Breast epithelium (tissue), 4 donors: ENCODE results near the gene TDRD10. TPM values are rescaled to one million over a fixed set of nuclear protein-coding genes. Genes with fewer than 3 reads are reported as not detected.

Experiments
- DNase-seq, 2 donors: peaks; one replicate each; pipeline ENCODE4 v3.0.0-alpha.2; 2019; ENCODE audit warnings: low spot score in 2 of 2
- H3K27ac ChIP-seq, 2 donors: fragments of 200-600 bp; sonication (generic) in 1 of 2; one replicate each; pipeline ENCODE4 v1.5.1; 2016 to 2019; ENCODE audit warnings: mild to moderate bottlenecking in 1 of 2
- H3K27me3 ChIP-seq, 2 donors: fragments of 200-600 bp; sonication (generic) in 1 of 2; one replicate each; pipeline versions ENCODE4 v1.5.1 to v1.6.0; 2017 to 2019; ENCODE audit warnings: control low read depth in 1 of 2, mild to moderate bottlenecking in 1 of 2
- H3K36me3 ChIP-seq: fragments of 200-600 bp; one replicate; pipeline ENCODE4 v1.5.1; 2019
- H3K4me1 ChIP-seq, 2 donors: fragments of 200-600 bp; sonication (generic); one replicate each; pipeline ENCODE4 v1.5.1; 2016 to 2019; ENCODE audit warnings: control low read depth in 1 of 2
- H3K4me3 ChIP-seq, 3 donors: fragments of 200-600 bp; sonication (generic); 1 replicate in 2 of 3; 2 replicates in 1 of 3; pipeline ENCODE4 v1.5.1; 2016 to 2019; ENCODE audit warnings: mild to moderate bottlenecking in 3 of 3, moderate library complexity in 2 of 3
- H3K9me3 ChIP-seq, 2 donors: fragments of 200-600 bp; sonication (generic) in 1 of 2; one replicate each; pipeline ENCODE4 v1.5.1; 2016 to 2019; ENCODE audit warnings: control low read depth in 1 of 2
- POLR2A ChIP-seq: fragments of 450-650 bp; IDR thresholded peaks from one replicate; pipeline ENCODE4 v1.6.1; 2016; ENCODE audit warnings: antibody characterized with exemption, mild to moderate bottlenecking, moderate library complexity
- POLR2AphosphoS5 ChIP-seq, 3 donors: sonication (generic); formaldehyde crosslinking; IDR thresholded peaks; one replicate each; pipeline ENCODE4 v1.6.1; 2017; ENCODE audit warnings: antibody characterized with exemption in 3 of 3
- intact Hi-C: fragments of 100-400 bp; cut with DNase I; formaldehyde crosslinking; loops from one replicate; pipeline ENCODE4 v1.15.1; 2023; ENCODE audit warnings: low total_unique reads
- total RNA-seq, 3 donors: library from RNA; depleted of rRNA; stranded (reverse); fragments of >200 nt; gene quantifications; one replicate each; pipeline ENCODE4 v1.1.0, GENCODE V29; 2016
- TF ChIP-seq, protein P1 (sequence below), 3 donors: fragments of 450-650 bp; IDR thresholded peaks; one replicate each; pipeline ENCODE4 v1.5.1; 2016 to 2017; ENCODE audit warnings: antibody characterized with exemption in 3 of 3, mild to moderate bottlenecking in 3 of 3, moderate library complexity in 3 of 3

TDRD10 gene
- total RNA-seq, 3 donors from 2014 or later = 2.9 to 5.6 (median 5.6) TPM

DNA sequence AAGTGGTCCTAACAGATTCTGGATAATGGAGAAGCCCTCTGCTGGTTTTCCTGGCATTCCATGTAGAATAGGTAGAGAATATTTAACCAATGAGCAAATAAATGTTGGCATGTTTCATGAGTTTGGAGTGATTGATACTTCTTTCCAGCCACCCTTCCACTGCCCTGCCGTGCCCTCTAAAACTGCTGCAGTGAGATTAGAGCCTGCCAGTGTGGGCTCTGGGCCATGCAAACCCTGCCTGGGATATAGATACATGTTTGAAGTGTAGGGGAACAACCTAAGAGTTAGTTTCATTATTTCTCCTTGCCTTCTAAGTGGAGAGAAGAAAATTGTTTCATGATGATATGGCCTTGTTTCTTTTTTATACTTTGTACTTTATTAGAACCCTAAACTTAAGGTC, 46.0 kb downstream of the TDRD10 start:
- peaks cover 24% of the 10 kb centered on the region for H3K36me3 ChIP-seq
- no peak for DNase-seq
- no peaks in the 10 kb centered on the region for H3K9me3 ChIP-seq
- TF ChIP-seq, protein P1, sequence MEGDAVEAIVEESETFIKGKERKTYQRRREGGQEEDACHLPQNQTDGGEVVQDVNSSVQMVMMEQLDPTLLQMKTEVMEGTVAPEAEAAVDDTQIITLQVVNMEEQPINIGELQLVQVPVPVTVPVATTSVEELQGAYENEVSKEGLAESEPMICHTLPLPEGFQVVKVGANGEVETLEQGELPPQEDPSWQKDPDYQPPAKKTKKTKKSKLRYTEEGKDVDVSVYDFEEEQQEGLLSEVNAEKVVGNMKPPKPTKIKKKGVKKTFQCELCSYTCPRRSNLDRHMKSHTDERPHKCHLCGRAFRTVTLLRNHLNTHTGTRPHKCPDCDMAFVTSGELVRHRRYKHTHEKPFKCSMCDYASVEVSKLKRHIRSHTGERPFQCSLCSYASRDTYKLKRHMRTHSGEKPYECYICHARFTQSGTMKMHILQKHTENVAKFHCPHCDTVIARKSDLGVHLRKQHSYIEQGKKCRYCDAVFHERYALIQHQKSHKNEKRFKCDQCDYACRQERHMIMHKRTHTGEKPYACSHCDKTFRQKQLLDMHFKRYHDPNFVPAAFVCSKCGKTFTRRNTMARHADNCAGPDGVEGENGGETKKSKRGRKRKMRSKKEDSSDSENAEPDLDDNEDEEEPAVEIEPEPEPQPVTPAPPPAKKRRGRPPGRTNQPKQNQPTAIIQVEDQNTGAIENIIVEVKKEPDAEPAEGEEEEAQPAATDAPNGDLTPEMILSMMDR (IDR thresholded peaks at IDR 0.05) = no peak
- TF ChIP-seq POLR2A = no peak
- TF ChIP-seq POLR2AphosphoS5 (IDR thresholded peaks at IDR 0.05) = no peak
- H3K27ac ChIP-seq = peak overlapping the region; percentile 20 to 48
- no peak overlapping the region for H3K4me3 ChIP-seq
- peaks cover 0 to 6% of the 10 kb centered on the region in 2 donors for H3K4me1 ChIP-seq
- intact Hi-C loops = loop anchor here (5.0 kb wide), 1 partner anchor 821 kb away; the partner anchor contains the start of gene INTS3
- H3K27me3 ChIP-seq = no peaks in the 10 kb centered on the region

DNA sequence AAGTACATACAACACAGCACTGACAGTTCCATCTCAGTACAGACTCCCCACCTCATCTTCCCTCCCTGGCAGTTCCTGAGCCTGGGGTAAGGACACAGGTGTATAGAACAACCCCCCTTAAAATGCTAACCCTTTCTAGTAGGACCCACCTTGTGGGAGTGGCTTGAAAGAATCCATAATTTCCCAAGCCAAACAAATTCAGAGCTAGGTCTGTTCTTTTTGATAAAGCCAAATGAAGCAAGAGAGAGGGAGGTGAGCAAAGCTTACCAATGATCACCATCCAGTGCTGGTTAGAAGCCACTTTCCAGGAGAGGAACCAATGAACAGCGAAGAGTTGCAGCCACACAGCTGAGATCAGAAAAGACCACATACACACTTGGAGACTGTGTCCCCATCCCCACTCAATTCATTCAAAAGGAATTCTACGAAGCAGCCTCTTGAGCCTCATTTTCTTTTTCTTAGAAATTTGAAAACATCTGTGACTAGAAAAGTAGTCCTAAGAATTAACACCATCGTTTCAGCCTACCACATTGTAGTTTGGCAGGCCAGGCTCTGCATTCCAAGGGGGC, 47.3 kb downstream of the TDRD10 start:
- no peak for DNase-seq
- intact Hi-C loops = loop anchor here (5.0 kb wide), 1 partner anchor 822 kb away; the partner anchor contains the start of gene INTS3
- Histone ChIP-seq H3K4me1 (peaks cover 0 to 6% of the 10 kb centered on the region in 2 donors), H3K27me3 (no peaks in the 10 kb centered on the region), H3K27ac (no peak overlapping the region), H3K36me3 (peaks cover 30% of the 10 kb centered on the region), H3K4me3 (no peak overlapping the region), H3K9me3 (no peaks in the 10 kb centered on the region)
- TF ChIP-seq, protein P1 (IDR thresholded peaks at IDR 0.05) = no peak
- TF ChIP-seq POLR2A (no peak), POLR2AphosphoS5 (IDR thresholded peaks at IDR 0.05) (no peak)

DNA sequence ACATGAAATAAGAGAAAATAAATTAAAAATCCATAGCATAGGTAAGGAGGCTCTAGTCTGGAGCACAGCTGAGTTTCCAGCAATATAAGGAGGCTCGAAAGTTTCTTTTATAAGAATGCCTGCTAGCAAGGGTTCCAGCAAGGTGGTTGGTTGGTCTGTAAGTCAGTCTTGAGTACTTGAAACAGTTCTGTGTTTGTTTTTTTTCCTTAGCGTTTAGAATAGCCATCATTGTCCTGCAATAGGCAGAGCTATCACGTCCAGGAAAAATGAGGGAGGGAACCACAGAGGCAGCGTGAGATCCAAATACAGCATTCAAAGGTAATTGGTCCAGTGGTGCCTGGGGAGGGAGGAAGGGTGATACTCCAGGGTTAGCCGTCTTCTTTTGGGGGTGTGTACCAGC, 48.1 kb downstream of the TDRD10 start:
- intact Hi-C loops = loop anchor here (10.0 kb wide), 2 partner anchors 385 to 1575 kb away; partner anchors contain the start of genes PMVK and SPRR4
- no peaks in the 10 kb centered on the region for H3K9me3 ChIP-seq
- TF ChIP-seq POLR2A = no peak
- no peak for TF ChIP-seq POLR2AphosphoS5 (IDR thresholded peaks at IDR 0.05)
- TF ChIP-seq, protein P1 (IDR thresholded peaks at IDR 0.05) = no peak
- no peak overlapping the region for H3K27ac ChIP-seq
- no peak for DNase-seq
- peaks cover 0 to 6% of the 10 kb centered on the region in 2 donors for H3K4me1 ChIP-seq
- no peak overlapping the region for H3K4me3 ChIP-seq
- no peaks in the 10 kb centered on the region for H3K27me3 ChIP-seq
- H3K36me3 ChIP-seq = peaks cover 32% of the 10 kb centered on the region

DNA sequence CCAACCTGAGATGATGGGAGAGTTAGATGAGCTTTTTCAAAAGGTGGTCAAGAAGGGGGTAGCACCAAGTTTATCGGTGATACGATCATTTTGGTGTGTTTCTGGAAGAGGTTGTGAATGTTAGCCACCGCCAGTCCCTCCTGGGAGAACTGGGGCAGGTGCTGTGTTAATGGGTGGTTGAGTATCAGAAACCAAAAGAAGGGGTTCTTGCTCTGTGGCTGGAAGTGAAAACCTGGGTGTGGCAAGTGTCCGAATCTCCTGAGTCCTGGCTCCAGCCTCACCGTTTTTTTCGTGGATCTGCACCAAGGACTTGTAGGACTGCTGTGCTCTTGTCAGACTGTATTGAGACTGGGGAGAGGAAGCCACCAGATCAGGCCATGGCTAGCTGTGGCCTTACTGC, 48.6 kb downstream of the TDRD10 start:
- Histone ChIP-seq H3K4me3 (no peak overlapping the region), H3K36me3 (peaks cover 32% of the 10 kb centered on the region), H3K27me3 (no peaks in the 10 kb centered on the region), H3K9me3 (no peaks in the 10 kb centered on the region), H3K27ac (no peak overlapping the region), H3K4me1 (peaks cover 0 to 7% of the 10 kb centered on the region in 2 donors)
- no peak for DNase-seq
- TF ChIP-seq POLR2A = no peak
- TF ChIP-seq POLR2AphosphoS5 (IDR thresholded peaks at IDR 0.05) = no peak
- intact Hi-C loops = loop anchor here (10.0 kb wide), 2 partner anchors 384 to 1576 kb away; partner anchors contain the start of genes PMVK and SPRR4

DNA sequence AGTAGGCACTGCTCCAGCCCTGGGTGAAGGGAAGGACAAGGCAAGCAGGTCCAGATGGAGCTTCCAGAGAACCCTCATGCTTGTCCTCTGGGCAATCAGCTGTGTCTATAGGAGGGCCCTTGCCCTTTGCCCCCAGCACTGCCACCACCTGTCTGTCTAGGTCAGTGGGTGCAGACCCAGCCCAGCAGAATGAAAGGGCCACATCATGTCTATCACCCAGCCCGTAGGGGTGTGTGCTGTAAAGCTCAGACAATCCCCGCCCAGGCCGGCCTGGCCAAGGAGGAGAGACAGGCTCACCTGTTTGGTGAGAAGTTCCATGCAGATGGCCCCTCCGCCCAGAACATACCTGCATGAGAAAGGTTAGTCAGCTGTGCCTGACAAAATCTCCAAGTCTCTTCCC, 49.5 kb downstream of the TDRD10 start:
- DNase-seq = no peak
- Histone ChIP-seq H3K36me3 (peaks cover 32% of the 10 kb centered on the region), H3K27me3 (no peaks in the 10 kb centered on the region), H3K4me1 (peaks cover 5 to 16% of the 10 kb centered on the region in 2 donors), H3K27ac (no peak overlapping the region), H3K9me3 (no peaks in the 10 kb centered on the region), H3K4me3 (no peak overlapping the region)
- no peak for TF ChIP-seq POLR2AphosphoS5 (IDR thresholded peaks at IDR 0.05)
- intact Hi-C loops = loop anchor here (10.0 kb wide), 2 partner anchors 383 to 1577 kb away; partner anchors contain the start of genes PMVK and SPRR4

DNA sequence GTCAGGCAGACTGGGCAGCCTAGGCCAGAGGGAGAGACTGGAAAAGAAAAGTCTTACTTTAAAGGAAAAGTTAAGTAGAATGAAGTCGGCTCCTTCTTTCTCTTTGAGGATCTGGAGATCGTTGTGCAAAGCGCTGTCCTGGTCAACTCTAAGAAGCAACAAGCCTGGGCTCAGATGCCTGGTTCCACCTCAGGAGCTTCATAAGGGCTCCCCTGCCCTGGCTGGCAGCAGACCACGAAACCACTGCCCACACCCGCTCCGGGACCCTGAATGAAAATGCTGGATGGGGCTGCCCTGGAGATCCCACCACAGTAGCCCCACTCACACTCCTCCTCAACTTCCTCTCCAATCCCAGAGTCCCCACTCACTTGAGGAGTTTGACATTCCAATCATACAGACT, 50.0 kb downstream of the TDRD10 start:
- intact Hi-C loops = loop anchor here (10.0 kb wide), 2 partner anchors 383 to 1577 kb away; partner anchors contain the start of genes PMVK and SPRR4
- no peak overlapping the region for H3K27ac ChIP-seq

More for the DNA sequence above, 50.0 kb downstream of the TDRD10 start:
- Histone ChIP-seq H3K9me3 (no peaks in the 10 kb centered on the region), H3K36me3 (peaks cover 32% of the 10 kb centered on the region), H3K4me3 (no peak overlapping the region), H3K27me3 (no peaks in the 10 kb centered on the region), H3K4me1 (peaks cover 9 to 21% of the 10 kb centered on the region in 2 donors)
- no peak for DNase-seq
- TF ChIP-seq POLR2AphosphoS5 (IDR thresholded peaks at IDR 0.05) (no peak), POLR2A (no peak)
- TF ChIP-seq, protein P1 (IDR thresholded peaks at IDR 0.05) = no peak
